GM20431 (cell line): ENCODE data around the gene KCNJ6.

Source experiments
- in situ Hi-C: fragments of 300-500 bp; cut with MseI, MboI; formaldehyde crosslinking; loops from one replicate; pipeline ENCODE4 v1.15.0; 2020; ENCODE audit warnings: low sequenced_read_pairs; ENCODE audit not compliant: unreplicated experiment

The KCNJ6 gene

DNA sequence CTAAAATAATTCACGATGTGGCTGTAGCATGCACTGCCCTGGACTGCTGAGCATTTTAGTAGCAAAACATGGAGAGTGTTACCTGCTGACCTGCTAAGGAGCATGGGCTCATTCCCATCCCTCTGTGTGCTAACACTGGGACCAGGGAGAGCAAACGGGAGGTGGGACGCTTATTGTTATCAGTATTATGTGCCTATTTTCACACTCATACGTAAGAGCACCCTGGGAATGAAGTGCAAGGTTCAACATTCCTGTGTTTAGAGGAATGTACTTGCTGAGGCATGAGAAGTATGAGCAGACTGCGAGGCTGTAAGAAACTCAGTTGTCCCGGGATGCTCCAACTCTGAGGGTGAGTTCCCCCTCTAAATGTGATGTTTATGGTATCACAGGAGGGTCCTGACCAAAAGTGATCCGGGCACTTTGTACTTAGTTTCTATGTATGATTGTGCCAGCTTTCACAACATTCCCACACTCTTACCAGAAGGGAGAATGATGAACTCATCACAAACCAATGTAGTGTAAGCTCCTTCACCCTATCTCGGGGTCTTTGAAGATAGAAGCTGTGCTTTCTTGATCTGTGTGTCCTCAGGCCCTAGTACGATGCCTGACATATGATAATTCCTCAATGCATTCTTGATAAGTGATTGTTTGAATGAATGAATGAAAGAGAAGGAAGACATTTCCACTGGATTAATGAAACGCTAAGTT, 164.8 kb downstream of the KCNJ6 start:
- in situ Hi-C loops: no loop called here

DNA sequence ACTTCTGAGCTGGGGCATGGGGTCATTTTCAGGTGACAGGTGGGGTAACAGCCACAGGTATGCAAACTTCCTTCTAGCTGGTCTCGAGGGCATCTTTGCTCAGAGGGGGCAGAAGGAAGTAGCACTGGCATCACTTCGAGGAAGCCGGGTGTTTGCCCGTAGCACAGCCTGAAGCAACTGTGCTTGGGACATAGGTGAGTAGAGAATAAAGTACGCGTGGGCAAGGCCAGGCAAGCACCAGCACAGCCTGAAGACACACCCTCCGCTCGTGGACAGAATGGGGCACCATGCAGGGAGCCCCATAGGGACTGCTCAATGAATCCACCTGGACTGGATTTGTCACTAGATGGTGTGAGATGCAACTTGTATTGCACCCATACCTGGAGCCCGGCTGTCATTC, 167.1 kb downstream of the KCNJ6 start:
- in situ Hi-C loops: no loop called here

DNA sequence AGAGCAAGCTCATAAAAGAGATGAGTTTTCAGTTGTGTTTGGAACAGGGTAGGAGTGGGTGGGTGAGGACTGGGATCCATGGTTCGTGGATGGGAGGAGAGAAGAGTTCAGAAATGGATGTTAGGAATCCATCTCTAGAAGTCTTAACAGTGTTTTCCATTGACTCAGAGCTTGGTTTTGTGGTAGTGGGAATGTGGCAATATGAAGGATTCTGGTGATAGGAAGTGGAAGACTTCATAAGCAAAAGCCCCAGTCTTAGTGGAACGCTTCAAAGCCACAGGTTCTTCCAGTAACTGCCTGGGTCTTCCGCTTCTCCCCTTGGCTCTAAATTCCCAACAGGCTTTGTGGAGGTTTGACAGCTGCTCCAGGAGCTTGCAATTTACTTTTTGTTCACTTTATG, 167.9 kb downstream of the KCNJ6 start:
- in situ Hi-C loops: no loop called here

DNA sequence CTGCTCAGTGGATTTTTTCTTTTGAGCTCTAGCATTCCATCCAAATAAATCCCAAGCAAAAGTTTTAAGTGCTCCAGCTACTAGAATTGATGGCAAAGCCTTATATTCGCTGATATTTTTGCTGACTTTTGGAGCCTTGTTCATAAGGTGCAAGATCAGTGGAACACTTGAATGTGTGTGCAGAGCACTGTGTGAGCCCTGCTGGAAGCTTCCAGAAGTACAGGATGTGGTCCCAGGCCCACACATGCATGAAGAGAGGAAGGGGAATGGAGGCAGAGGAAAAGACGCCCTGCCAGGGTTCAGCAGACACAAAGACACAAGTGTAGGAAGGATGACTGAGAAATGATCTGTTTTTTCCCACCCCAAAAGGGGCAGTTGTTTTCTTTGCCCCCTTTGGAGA, 169.4 kb downstream of the KCNJ6 start:
- in situ Hi-C loops: no loop called here

DNA sequence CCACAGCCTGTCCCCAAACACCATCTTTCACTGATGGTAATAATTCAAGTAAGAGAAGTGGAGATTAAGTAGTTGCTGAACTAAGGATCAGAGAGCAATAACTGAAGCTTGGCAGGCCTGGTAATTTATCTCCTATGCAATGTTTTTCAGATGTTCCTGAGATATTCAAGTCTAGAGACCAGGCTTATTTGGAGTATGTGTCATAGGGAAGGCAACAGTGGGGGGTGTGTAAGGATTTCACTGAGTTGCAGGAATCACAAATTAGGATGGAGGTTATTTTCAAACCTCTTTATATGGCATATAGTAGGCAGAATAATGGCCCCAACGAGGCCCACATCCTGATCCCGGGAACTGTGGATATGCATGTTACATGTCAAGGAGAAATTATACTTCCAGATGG, 171.7 kb downstream of the KCNJ6 start:
- in situ Hi-C loops: no loop called here

DNA sequence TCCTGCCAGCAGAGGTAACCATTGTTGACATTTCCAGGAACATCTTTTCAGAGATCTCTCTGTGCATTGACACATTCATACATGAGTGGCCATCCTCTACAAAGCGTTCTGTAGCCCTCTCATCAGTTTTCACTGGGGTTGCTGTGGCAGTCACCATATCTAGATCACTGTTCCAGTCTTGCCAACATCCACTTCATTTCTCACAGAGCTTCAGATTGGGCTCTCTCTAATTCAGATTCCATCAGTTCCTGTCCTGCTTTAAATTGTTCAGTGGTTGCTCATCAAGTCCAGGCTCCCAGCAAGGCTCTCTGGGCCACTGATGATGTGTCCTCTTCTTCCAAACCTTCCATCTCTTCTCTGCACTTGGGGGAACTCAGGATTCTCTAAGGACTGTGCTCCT, 173.7 kb downstream of the KCNJ6 start:
- in situ Hi-C loops: no loop called here

DNA sequence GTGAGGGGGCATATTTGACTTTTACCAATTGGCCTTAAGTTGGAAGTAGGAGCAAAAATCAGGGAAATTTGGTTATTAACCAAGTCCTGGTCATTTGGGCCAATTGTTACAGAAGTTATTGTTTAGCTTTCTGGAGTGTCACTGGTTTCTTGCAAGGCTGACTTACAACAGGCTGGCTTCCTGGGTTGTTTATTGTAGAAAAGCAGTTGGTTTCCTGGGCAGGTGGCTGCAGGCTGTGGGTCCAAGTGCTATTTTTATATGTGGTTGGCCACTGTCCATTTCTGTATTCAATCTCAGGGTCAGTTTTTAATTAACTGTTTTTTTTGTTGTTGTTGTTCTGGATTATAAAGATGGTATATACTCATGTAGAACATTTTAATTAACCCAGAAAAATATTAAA, 174.1 kb downstream of the KCNJ6 start:
- in situ Hi-C loops: no loop called here

DNA sequence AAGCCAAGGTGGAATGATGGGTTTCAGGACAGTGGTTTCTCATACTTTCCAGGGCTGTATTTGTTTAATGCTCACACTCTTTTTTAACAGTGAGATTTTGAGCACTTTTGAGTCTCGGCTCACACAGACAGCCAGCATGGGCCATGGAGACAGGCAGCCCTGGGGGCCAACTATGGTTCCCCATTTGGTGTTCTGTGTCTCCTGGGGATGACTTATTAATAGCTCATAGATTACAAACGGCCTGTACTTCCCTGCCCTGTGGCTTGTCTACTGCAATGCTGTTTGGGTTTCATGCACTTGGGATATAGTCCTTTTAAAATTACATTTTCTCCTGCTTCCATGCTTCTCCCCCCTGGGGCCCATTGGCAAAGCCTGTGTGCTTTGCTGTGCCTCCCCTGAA, 178.3 kb downstream of the KCNJ6 start:
- in situ Hi-C loops: no loop called here

DNA sequence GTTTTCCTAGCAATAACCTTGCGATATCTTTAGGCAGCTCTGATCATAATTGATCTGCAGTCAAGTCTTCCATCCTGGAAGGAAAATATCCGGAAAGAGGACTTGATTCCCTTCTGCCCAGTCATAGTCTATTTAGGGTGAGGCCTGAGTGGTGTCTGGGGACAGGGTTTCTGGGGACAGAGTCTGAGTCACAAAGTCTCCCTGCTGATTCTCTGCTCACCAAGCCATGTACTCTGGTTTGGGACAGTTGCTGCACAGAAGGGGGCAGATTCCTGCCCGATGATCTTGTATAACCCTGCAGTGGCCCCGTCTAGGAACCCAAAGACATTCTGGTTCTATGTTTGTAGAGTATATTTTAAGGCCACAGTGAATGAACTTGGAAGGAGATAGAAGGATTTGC, 178.8 kb downstream of the KCNJ6 start:
- in situ Hi-C loops: no loop called here

DNA sequence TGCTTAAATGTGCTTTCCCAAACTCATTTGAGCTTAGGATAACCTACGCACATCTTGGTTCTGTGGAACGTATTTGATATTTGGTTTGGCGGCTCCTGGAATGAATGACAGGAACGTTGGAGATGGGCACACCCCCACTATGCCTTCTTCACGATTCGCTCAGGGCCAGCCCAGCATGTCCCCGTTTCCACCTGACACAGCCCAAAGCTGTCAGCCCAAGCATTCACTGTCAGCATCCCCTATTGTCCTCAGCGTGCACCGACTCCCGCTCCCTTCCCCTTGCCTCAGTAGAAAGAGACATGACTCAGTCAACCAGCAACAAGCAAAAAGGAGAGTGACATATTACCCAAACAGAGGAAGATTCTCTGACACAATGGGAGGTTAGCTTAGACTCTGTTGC, 181.4 kb downstream of the KCNJ6 start:
- in situ Hi-C loops: no loop called here

DNA sequence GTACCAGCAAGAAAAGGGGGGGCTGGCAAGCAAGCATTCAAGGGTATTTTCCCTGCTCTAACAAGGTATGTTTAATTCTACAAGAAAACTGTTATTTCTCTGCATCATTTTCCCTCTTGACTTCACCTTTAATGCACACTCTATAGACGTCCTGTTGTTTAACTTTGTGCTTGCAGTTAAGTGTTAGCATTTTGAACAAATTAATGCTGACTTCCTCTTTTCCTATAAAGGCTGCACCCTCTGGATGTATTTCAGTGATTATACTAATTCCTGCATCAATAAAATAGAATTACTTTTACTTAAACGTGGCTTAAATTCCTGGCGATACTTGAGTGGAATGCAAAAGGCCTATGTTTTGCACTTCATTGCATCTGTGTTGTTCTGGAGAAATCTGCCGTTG, 183.3 kb downstream of the KCNJ6 start:
- in situ Hi-C loops: no loop called here

DNA sequence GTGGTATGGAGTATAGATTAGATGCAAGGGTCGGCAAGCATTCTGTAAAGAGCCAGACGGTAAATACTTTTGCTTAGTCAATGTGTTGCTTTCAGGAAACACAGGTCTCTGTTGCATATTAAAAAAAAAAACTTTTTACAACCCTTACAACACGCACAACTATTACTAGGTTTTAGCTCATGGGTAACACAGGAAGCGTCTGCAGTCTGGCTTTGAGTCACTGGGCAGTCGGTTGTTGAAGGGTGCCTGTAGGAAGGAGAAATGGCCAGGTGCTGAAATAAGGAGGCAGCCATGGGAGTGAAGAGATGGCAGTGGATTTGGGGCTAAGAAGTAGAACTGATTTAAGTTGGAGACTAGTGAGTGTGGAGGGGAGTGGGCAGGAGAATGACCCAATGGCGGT, 192.1 kb downstream of the KCNJ6 start:
- in situ Hi-C loops: loop anchor here (25.0 kb wide), 2 partner anchors 413 to 638 kb away; no protein-coding TSS in a partner anchor

DNA sequence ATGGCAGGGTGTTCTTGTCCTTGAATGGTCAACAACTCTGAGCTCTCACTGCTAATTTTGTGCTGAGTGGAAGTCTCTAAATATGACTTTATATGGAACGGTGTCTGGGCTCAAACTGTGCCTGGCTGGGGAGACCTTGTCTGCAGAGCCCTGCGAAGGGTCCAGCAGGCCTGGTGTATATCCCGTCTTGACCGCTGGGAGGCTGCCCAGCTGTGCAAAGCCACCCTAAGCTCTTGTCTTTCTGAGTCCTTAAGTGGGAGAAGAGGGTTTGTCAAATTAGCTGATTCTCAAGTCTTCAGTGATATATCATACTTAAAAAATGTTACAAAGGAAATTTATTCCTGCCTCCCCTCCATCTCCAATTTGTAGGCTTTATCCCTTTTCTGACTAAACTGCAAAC, 198.7 kb downstream of the KCNJ6 start:
- in situ Hi-C loops: loop anchor here (25.0 kb wide), 2 partner anchors 420 to 645 kb away; no protein-coding TSS in a partner anchor

DNA sequence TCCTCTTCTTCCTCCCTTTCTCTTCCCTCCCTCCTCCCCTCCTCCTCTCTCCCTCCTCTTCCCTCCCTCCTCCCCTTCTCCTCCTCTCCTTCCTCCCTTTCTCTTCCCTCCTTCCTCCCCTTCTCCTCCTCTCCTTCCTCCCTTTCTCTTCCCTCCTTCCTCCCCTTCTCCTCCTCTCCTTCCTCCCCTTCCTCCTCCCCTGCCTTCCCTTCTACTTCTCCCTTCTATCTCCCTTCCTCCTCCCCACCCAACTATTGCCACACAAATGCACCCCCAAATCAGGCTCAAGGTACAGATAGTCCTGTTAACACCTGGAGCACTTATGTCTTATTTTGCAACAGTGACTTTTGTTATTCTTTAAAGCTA, 203.7 kb downstream of the KCNJ6 start:
- in situ Hi-C loops: loop anchor here (25.0 kb wide), 2 partner anchors 425 to 650 kb away; no protein-coding TSS in a partner anchor

DNA sequence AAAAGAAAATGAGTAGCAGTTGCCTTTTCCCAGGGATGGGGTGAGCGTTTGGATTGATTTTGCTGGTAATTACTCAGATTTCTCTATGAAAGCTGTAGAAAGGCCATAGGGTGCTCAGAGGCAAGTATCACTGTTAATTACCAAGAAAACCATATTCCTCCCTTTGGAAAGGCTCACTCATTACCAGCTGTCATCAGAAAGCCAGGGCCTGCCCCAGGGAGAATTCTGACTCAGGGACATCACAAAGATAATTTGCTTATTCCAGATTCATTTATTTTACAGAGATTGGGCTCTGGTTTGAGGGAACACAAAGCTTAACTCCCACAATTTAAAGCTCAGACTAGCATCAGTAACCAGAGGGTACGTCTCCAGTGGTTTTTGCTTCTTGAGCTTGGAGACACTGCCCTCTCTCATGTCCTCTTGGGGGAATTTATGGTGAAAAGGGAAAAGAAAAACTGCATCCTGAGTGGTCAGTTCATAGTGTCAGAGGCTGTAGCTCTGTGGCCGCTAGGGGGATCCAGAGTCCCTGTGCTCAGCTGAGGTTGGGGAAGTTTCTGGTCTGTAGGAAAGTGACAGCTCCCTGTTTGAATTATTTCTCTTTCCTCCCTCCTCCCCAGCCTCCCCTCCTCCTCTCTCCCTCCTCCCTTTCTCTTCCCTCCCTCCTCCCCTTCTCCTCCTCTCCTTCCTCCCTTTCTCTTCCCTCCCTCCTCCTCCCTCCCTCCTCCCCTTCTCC, 204.3 kb downstream of the KCNJ6 start:
- in situ Hi-C loops: loop anchor here (25.0 kb wide), 2 partner anchors 425 to 650 kb away; no protein-coding TSS in a partner anchor

DNA sequence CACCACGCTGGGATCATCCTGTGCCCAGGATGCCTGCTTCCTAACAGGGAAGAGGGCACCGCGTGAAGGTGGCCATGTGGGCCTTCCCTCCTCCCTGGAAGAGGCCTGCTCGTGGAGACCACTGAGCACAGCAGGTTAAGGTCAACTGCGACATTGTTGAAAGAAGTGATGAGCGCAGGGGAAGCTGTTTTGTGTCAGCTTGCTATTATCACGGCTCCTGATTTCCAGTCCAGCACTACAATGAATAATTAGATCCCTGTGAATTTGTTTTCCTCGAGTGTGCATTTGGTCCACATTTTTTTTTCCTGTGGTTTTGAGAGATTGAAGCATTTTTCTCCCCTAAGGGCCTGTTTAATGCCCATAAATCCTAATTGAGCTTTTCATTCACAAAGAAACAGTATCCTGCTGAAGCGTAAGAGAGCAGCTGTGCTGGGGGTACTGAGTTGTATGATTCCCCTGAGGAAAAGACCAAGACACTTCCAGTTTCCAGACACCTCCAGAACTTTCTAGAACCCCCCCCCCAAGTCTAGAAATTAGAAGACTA, 204.9 kb downstream of the KCNJ6 start:
- in situ Hi-C loops: loop anchor here (25.0 kb wide), 2 partner anchors 426 to 651 kb away; no protein-coding TSS in a partner anchor

DNA sequence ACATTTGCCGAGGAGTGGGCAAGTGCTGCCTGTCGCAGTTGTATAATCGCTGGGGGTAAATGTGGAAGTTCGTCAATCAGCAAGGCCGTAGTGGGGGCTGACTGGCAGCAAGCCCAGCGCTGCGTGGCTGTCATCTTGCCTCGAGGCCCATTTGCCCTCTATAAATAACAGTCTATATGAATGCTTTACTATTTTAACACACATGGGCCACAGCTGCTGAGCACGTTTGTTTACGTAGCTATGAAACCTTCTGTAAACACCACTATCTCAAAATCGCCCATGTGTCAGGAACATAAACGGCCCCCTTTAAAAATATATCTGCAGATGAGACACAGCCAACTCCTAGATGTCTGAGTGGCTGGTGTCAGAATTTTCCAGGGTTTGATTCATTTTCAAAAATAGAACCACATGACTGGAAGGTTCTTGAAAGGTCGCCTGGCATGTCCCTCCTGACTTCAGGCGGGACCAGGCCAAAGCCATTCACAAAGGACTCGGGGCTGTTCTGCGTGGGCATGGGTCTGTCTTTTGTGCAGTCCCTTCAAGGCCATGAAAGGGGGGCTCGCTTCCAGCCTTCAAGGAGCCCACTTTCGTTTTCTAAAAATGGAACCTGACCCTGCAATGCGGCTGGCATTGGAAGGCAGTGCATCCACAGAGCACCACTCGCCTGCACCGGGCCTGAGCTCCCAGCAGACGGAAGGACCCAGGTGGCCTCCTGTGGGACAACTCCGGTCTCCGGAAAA, 205.5 kb downstream of the KCNJ6 start:
- in situ Hi-C loops: loop anchor here (25.0 kb wide), 2 partner anchors 427 to 652 kb away; no protein-coding TSS in a partner anchor

DNA sequence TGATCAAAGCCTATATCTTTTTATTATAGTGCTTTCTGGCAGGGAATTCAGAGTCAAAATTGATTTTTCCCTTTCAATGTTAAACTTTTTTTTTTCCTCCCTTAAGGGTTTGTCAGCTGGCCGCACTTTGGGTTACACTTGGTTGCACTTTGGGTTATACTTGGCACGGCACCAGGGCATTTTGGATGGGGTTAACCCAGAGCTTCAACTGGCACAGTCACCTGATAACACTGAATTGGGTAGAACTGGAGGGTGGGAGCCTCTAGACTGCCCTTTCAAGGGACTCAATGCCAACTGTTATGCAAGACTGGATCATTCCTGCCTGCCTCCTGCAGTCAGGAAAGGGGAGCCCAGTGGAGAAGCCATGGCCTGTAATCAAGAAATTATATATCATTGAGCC, 211.5 kb downstream of the KCNJ6 start:
- in situ Hi-C loops: loop anchor here (25.0 kb wide), 2 partner anchors 433 to 658 kb away; no protein-coding TSS in a partner anchor

DNA sequence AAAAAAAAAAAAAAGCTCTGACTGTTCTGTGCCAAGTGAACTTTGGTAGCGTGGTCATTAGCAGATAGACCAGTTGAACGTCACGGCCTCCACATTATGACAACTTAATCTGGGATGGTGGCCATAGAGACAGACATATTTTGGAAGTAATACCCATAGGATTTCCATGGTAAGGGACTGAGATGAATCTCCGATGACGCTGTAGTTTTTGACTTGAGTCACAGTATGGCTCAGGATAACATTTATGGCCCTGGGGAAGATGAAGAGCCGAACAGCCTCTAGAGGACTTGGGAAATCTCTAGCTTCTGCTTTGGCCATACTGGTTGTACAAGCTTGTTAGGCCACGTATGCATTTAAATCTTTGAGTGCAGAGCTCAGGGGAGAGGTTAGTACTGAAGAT, 214.0 kb downstream of the KCNJ6 start:
- in situ Hi-C loops: loop anchor here (25.0 kb wide), 2 partner anchors 435 to 660 kb away; no protein-coding TSS in a partner anchor

DNA sequence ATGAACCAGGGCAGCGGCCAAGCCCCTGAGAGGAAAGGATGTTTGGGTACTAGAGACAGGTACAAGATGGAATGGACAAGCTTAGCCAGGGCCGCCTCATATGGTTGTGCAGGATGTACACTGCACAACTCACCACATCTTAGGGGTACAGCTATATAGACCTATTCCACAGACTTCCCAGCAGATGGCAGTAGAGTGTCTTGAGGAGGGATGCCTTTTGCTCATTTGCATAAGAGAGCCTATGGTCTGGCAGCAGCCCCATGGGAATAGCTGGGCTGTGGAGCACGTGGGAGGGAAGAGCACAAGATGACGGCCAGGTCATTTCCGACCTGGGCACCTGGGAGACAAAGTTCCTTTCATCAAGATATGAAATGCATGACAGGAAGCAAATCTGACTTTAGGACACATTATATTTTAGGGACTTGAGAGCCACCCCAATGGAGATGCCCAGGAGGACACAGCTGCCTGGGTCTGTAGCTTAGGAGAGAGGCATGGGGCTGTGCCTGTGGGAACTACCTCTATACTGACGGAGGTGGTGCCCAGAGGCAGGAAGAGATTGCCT, 215.5 kb downstream of the KCNJ6 start:
- in situ Hi-C loops: loop anchor here (25.0 kb wide), 2 partner anchors 437 to 662 kb away; no protein-coding TSS in a partner anchor
